ACHN (cell line): ENCODE data around the gene ATG13.

Source experiments
- DNase-seq: peaks from one replicate; pipeline ENCODE4 v3.0.0-alpha.2; 2015
- in situ Hi-C: cut with HindIII; loops from 2 replicates; pipeline ENCODE4 v1.10.0; 2017; ENCODE audit warnings: low sequenced_read_pairs, low pct_ligation_motif_present, low pct_unique_long_range_greater_than_20kb

ATG13 gene

DNA sequence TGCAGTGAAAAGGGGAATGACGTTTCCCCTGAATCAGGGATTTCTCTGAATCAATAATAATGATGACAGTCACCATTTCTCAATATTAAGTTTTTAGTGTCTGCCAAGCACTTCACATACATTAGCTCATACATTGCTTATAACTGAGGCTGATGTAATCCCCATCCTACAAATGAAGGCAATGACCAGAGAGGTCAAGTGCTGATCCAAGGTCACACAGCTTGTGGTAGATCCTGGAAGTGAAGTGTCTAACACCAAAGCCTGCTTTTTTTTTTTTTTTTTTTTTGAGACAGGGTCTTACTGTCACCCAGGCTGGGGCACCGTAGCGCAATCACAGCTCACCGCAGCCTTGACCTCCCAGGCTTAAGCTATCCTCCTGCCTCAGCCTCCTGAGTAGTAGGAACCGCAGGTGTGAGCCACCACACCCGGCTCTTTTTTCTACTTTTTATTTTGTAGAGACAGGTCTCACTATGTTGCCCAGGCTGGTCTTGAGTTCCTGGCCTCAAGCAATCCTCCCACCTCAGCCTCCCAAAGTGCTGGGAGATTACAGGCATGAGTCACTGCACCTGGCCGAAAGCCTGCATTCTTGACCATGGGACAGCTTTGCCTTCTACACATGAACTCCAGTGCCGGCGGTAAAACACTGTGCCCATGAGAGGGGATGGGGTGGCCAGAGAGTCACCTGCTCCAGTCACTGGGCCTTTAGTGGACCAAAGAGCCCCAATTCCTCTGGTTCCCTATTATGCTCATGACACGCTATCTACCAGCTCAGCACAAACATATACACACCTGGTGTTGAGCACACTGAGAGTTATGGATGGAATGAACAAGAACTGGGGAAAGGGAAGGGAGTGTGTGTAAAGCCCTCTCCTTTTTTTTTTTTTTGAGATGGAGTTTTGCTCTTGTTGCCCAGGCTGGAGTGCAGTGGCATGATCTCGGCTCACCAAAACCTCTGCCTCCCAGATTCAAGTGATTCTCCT lies 65.7 kb downstream of the ATG13 start:
- in situ Hi-C loops, result no loop called here
- no peak for DNase-seq

DNA sequence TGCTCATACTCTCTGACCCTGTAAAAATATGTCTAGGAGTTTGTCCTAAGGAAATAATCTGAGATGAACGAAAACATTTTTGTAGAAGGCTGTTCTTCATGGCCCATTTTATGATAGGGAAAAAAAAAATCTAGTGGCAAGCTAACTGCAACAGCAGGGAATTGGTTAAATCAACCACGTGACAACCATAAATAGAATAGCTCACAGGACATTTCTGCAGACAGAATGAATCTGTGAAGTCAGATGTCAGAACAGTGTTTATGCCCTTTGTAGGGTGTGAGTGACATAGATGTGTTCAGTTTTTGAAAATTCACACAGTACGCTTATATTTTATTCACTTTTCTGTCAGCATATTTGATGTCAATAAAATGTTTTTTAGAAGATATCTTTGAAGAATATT lies 67.0 kb downstream of the ATG13 start:
- no peak for DNase-seq
- in situ Hi-C loops, result no loop called here

DNA sequence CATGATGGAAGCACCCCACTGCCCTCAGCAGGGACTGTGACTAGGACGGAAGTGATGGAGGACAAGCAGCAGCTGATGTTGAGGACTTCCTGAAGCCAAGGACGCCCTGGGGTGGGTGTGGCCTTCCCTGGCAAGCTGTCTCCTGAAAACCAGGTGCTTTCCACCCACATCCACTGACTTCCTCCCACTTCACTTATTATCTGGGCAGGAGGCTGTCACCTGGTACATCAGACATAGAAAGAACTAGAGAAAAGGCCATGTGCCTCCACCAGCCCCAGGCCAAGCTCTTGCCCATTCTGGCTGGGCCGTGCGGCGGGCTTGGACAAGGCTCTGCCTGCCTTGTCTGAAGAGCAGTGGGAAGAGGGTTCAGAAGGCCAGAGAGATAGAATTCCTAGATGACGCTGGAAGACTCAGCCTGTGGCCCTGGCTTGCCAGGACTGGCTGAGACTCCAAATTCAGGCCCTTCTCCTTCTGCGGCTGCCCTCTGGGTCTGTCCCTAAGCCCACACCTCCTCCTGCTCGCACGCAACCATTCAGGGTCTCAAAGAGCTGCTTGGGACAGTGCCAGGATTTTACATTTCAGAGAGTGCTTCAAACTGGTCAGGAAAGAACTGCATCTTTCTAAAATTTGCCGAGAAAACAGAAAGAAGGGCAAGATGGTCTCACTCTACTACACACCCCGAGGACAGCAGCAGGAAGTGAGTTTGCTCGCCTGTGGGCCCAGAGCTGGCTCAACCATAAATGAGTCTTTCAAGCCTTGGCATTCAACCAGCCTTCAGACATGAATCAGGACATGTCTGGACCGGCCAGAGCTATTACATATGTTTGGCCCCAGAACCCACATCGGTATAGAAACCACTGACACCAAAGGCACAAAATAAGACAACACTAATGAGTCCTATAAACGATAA lies 69.8 kb downstream of the ATG13 start:
- no peak for DNase-seq
- in situ Hi-C loops, result no loop called here

DNA sequence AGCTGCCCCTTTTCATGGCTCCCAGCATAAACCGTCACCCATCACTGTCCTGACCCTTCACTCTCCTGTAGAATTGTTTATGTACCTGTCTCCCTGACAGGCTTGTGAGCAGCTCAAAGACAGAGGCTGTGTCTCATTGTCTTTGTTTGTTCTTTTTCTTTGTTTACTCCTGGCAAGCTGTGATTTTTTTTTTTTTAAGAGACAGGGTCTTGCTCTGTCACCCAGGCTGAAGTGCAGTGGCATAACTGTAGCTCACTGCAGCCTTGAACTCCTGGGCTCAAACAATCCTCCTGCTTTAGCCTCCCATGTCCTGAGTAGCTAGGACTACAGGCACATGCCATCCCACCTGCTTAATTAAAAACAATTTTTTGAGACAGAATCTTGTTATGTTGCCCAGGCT lies 73.3 kb downstream of the ATG13 start:
- no peak for DNase-seq
- in situ Hi-C loops, result no loop called here

DNA sequence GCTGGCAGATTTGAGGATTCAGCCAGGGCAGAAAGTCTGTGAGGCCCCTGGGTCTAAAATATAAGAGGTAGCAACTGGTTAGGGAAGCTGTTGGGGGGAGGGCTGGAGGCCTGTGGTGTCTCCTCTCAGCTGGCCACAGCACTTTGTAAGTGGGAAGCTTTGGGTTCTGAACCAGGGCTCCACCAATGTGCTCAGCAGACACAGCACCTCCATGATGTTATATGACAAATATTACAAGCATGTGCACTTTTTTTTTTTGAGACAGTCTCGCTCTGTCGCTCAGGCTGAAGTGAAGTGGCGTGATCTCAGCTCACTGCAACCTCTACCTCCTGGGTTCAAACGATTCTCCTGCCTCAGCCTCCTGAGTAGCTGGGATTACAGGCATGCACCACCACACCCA lies 75.1 kb downstream of the ATG13 start:
- in situ Hi-C loops, result no loop called here
- DNase-seq, result peak; percentile 79

DNA sequence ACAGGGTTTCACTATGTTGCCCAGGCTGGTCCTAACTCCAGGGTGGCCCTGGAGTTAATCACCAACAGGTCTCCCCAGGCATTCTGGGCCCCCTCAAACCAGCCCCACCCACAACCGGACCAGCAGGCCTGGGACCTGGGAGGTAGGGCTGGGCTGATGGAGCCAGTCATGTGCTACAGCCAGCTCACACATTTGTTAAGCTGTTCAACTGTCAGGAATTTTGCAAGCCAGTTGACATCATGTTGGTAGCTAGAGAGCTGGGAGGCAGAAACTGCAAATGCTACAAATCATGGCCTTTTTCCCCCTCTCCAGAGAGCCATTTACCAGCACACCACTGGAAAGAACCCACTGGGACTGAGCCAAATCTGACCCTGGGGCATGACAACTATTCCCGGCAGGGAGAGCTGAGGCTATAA lies 76.3 kb downstream of the ATG13 start:
- peak; percentile 87 for DNase-seq

DNA sequence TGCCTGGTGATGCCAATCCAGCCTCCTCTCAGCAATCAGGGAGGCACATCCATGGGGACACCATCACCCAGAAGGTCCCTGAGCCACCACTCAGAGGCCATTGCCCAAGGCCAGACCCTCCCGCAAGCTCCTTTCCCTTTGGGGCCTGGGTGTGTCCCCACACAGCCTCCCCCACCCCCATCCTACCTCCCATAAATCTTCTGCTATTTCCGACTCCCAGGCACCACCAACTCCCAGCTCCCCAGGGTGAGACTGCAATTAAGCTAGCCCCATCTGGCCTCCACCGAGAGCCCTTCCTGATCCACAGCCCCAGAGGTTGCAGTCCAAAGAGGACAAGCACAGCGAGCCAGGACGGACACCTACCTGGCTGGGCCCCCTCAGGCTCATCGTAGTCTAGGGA lies 76.7 kb downstream of the ATG13 start:
- in situ Hi-C loops, result no loop called here
- no peak for DNase-seq

More for the DNA sequence above, 76.3 kb downstream of the ATG13 start:
- in situ Hi-C loops, result no loop called here

DNA sequence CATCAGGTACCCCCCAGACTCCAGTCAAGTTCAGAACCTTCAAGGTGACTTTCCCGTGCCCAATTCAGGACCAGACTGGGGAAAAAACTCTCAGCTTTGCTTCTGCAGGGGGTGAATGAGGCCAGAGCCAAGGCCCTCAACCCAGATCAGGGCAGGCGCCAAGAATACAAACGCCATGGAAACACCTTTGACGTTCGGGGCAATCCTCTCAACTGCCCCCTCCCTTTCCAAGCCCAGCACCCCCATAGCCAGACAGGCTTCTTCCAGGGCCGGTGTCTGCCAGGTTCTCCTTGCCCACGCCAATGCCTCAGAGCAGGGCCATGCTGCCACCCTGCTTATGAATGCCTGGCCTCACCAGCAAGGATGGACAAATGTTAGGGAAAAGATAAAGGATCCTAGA lies 77.3 kb downstream of the ATG13 start:
- DNase-seq, result no peak
- in situ Hi-C loops, result no loop called here

DNA sequence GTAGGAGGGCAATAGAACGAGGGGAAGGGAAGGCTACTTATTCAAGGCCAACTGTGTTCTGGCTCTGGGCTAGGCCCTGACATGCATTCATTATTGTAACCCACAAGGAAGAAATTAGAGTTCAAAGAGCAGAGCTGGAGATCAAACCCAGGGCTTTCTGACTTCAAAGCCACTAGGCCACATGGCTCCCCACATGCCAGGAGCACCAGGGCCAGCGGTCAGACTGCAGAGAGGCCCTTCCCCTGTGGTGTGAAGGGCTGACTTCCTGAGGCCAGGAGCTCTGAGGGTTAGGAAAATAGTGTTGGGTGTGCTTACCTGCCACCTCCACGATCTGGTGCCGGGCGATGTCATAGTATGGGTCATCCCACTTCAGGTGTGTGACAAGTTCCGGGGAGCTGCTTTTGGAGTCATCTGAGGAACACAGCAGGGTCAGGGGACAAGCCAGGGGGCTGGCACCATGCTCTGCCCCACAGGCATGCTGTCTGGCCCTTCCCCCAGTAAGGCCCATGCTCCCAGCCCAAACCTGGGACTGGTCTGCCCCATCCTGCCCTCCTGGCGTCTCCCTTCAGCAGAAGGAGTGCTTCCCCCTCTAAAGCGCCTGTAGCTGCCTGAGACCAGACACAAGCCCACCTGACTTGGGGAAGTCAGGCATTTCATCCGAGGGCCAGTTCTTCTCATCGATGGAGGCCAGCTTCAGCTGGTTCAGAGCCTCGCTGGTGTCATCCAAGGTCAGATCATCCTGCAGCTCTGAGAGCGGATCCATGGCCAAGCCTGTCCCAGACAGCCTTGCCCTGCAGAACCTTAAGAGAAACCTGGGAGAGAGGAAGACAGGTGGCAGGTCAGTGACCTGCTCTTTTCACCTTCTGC lies 78.2 kb downstream of the ATG13 start:
- no peak for DNase-seq
- in situ Hi-C loops, result no loop called here

DNA sequence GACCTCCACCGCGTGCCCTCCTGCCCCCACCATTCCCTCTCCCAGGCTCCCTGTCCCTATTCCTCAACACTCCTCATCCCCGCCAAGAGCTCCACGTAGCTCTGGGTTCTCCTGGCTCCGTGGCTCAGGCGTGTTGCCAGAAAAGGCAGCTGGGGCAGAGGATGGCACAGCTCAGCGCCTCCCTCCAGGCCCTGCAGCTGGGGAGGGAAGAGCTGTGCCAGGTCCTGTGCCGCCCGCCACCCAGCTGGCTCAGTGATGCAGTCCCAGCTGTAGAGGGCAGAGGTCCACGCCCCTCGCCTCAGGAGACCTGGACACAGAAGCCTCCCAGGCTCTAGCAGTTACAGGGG lies 78.8 kb downstream of the ATG13 start:
- peak; percentile 36 for DNase-seq
- in situ Hi-C loops, result no loop called here

DNA sequence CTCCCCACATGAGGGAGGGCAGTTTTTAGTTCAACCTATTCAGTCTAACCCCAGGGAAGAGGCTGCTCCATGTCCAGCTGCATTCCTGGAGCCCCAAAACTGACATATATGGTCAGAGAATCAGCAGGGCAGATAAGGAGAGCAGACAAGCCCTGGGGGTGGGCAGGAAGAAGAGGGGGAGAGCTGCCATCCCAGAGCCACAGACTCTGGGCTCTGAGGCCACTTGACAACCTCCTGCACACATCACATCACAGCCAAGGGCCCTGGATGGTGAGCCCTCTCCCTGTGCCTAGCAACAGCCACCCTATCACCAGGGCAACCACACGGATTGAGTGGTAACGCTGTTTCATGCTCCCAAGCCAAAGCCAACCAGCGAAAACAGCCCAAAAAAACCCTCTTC lies 80.0 kb downstream of the ATG13 start:
- no peak for DNase-seq
- in situ Hi-C loops, result no loop called here

DNA sequence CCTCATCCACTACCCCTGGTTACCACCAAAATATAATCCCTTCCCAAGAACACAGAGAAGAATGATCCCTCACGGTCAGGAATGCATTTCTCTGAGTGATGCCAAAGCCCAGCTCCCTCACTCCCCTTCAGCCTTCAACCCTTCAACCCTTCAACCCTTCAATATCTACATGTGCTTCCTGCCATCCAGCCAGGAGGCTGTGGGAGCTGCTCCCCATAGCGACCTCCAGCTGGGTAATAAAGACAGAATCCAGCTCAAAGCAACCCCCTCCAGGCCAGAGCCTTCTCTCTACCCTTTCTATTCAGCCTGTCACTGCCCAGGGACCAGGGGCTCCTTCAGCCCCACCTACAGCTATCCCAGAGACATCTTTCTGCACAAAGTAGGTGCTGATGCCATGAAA lies 80.4 kb downstream of the ATG13 start:
- DNase-seq, result no peak
- in situ Hi-C loops, result no loop called here

DNA sequence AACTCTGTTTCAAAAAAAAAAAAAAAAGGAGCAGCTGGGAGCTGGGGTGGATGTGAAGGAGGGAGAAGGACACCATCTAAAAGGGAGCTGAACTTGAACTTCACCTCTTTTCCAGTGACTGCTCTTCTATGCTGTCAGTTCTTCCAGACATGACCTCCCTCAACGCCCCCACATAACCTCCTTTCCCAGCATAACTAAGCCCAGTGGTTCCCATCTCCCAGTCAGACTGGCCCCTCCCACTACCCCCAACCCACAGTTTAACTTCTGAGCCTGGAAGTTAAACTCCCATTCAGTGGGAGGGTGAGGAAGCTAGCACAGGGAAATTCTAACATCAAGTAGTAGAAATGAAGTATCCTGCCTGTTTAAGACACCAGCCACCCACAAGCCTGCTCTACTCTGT lies 81.2 kb downstream of the ATG13 start:
- DNase-seq, result no peak
- in situ Hi-C loops, result no loop called here

DNA sequence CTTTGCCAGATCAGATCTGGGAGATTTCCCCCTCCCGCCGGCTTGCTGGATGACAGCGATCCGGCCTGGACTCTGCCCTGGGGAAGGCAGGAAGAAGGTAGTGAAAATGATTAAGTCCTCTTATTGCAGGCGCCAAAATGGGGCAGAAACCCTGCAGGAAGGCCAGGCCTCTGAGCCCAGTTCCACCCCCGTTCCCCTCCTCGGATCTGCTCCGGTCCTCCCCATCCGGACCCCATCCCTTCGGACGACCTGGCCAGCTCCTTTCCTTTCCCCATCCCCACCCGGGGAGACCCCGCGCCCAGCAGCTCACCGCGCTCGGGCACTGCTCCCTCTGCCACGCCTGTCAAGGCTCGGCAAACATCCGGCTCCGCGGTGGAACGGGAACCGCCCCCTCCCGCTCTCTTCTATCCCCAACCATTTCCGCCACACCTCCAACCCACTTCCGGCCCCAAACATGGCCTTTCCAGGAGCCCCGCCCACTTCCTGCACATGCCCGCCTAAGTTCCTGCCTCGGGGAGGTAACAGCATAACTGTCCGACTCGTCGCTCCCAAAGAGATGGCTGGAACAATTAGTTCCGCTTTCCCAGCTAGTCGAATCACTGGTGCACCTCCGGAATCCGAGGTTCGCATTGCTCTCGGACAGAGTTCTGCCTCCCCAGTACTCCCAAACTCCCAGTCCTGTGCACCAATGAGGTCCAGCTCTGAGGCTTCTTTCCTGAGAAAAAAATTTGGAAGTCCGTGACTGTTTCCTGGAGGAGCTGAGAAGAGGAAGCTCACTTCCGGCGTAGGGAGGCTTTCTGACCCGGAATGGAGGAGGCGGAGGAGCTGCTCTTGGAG lies 83.1 kb downstream of the ATG13 start, which contains the start of the genes ARHGAP1 and ZNF408:
Gene ARHGAP1, minus strand, starts transcription at position 379 of the 837 bp plus-strand sequence. CDS start 4,512 bp downstream, outside the sequence.
Gene ZNF408, plus strand, starts transcription at position 791 of the 837 bp plus-strand sequence. Its CDS starts 17 bp downstream, at position 808.
- peak; percentile 97 for DNase-seq
- in situ Hi-C loops, result no loop called here

DNA sequence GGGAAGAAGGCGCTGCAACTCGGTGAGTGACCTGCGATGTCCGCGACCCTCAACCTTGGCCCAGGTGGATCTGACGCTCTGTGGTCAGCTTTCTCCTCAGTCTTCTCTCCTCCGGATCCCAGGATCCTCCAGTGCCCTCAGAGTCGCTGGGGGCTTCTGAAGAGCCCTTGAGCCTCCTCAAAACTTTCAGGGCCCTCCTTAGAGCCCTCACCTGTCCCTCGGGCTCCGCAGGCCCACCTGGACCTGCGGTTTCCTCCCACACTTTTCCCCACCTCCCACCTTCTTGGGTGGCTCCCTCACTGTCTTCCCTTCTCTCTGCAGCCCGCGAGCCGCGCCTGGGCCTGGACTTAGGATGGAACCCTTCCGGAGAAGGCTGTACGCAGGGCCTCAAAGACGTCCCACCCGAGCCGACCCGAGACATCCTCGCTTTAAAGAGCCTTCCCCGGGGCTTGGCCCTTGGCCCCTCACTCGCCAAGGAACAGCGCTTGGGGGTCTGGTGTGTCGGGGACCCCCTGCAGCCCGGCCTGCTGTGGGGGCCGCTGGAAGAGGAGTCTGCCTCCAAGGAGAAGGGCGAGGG lies 83.8 kb downstream of the ATG13 start:
- no peak for DNase-seq
- in situ Hi-C loops, result no loop called here

DNA sequence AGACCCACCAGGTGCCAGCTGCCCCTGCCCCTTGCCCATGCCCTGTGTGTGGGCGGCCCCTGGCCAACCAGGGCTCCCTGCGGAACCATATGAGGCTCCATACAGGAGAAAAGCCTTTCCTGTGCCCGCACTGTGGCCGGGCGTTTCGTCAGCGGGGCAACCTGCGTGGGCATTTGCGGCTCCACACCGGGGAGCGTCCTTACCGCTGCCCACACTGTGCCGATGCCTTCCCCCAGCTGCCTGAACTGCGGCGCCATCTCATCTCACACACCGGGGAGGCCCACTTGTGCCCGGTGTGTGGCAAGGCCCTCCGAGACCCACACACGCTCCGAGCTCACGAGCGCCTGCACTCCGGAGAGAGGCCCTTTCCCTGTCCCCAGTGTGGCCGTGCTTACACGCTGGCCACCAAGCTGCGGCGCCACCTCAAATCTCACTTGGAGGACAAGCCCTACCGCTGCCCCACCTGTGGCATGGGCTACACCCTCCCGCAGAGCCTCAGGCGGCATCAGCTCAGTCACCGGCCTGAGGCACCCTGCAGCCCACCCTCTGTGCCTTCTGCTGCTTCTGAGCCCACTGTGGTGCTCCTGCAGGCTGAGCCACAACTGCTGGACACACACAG lies 87.8 kb downstream of the ATG13 start:
- no peak for DNase-seq
- in situ Hi-C loops, result no loop called here

DNA sequence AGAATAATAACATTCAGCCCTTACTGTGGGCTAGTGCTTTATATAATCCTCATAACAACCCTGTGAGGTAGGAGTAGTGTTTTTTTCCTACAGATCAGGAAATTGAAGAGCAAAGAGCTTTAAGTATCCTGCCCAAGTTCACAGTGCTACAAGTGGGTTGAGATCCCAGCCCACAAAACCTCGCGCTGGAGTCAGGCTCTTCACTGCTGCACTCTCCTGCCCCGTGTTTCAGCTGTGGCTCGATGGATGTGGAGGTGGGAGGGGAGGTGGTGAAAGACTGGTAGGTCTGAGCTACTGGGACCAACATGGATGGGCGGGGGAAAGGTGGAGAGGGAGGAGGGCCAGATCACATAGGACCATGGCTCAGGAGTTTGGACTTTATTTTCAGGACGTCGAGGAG lies 89.5 kb downstream of the ATG13 start:
- DNase-seq, result no peak
- in situ Hi-C loops, result no loop called here
